Measurements from ENCODE around the gene CXCL3.
"Not testable (repeated sequence)": the region's sequence is repeated elsewhere in the genome, so short reads cannot be mapped to it uniquely, and the experiment has no call there.

Gene CXCL3

DNA sequence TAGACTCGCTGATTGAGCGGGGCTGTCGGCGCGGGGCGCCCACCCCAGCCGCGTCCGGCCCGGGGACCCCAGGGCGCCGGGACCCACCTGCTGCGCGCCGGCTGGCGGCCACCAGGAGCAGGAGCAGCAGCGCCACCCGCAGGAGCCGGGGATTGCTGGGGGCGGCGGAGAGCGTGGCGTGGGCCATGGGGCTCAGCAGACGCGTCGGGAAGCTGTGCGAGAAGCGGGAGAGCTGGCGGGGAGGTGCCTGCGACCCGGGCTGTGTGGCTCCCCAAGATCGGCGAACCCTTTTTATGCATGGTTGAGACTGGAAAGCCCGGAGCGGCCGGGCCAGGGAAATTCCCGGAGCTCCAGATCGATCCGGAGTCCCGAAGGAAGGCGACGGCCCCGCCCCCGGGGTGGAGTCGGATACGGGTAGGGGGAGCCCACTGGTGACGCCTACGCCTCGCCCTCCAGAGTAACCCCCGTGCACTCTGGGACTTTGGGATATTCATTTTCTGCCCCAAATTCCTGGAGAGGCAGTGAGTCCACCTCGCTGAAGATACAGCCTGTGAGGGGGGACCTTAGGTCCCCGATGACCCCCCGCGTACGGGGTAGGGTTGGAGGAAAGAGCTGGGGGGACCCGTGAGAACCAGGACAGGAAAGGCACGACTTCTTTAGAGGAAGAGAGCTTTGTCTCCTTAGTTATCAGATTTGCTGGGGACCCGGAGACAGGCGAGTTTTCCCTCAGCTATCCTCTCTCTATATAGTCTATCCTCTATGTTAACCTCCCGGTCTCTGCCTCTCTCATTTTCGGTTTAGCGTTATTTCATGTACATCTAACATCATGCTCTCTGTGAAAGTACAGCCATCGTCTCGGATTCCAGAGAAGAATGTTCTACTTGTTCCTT is at the start of gene CXCL3:
TSS of gene CXCL3 (minus strand) at position 265 of the 890 bp plus-strand sequence. CDS start at position 187, 78 bp downstream.
- no peaks in the 10 kb centered on the region for H3K27me3 ChIP-seq
- no peaks in the 10 kb centered on the region for H3K4me1 ChIP-seq
- H3K4me2 ChIP-seq, result no peak within 1 kb of the TSS
- H3K27ac ChIP-seq, result no peak within 1 kb of the TSS
- H3K9ac ChIP-seq, result no peak within 1 kb of the TSS
- H3K9me3 ChIP-seq, result peaks cover 9% of the 10 kb centered on the region
- H3K4me3 ChIP-seq, result no peak within 1 kb of the TSS
- no peaks in the 10 kb centered on the region for H4K20me1 ChIP-seq
- TF ChIP-seq Cebpa-rat (IDR thresholded peaks at IDR 0.05), result no peak
- H3K36me3 ChIP-seq, result no peaks in the 10 kb centered on the region

DNA sequence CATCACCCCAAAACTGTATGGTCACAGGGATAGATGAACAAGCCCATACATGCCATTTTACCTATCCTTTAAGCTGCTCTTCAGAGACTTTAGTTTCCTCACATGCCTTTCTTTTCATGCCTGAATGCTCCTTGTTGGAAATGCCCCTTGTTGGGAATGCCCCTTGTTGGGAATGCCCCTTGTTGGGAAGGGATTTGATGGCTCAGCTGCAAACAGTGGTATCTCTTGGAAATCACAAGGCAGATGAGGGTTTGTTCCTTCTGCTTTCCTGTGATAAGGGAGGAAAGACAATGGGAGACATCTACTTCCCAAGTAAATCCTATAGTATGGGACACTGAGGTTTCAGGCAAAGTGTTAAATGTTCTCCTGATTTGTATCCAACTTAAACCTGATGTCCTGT is 49.0 kb upstream of the CXCL3 start:
- Histone ChIP-seq H3K36me3 (no peaks in the 10 kb centered on the region), H3K27ac (no peak overlapping the region), H3K4me1 (no peaks in the 10 kb centered on the region), H3K4me3 (no peak overlapping the region), H3K4me2 (no peak overlapping the region), H3K27me3 (no peaks in the 10 kb centered on the region), H3K9me3 (no peaks in the 10 kb centered on the region), H3K9ac (no peak overlapping the region), H4K20me1 (no peaks in the 10 kb centered on the region)
- TF ChIP-seq Cebpa-rat (IDR thresholded peaks at IDR 0.05), result no peak

DNA sequence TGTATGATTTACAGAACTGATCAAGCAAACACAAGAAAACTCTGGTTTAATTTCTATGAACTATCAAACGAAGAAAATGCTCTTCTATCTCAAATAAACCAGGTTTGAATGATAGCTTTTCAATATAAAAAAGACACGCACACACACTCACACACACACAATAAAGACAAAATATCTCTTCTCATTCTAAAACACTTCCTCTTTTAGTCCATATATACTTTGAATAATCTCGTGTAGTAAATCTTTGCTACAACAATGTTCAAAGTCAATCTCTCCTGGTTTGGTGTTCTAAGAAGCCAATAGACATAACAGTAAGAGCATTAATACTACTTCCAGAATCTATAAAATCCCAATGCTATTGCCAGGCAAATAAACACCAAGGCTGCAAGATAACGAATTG is 47.2 kb upstream of the CXCL3 start:
- H3K4me1 ChIP-seq, result no peaks in the 10 kb centered on the region
- no peaks in the 10 kb centered on the region for H3K27me3 ChIP-seq
- no peak overlapping the region for H3K4me2 ChIP-seq
- no peak overlapping the region for H3K4me3 ChIP-seq
- no peaks in the 10 kb centered on the region for H4K20me1 ChIP-seq
- H3K9me3 ChIP-seq, result no peaks in the 10 kb centered on the region
- TF ChIP-seq Cebpa-rat (IDR thresholded peaks at IDR 0.05), result no peak
- H3K9ac ChIP-seq, result no peak overlapping the region
- no peak overlapping the region for H3K27ac ChIP-seq
- no peaks in the 10 kb centered on the region for H3K36me3 ChIP-seq

GRCh38 chr4:74084984-74085383 is 46.5 kb upstream of the CXCL3 start:
- H3K4me2 ChIP-seq, result no peak overlapping the region
- no peaks in the 10 kb centered on the region for H3K36me3 ChIP-seq
- no peak overlapping the region for H3K27ac ChIP-seq
- no peaks in the 10 kb centered on the region for H3K4me1 ChIP-seq
- H3K9me3 ChIP-seq, result no peaks in the 10 kb centered on the region
- no peak for TF ChIP-seq Cebpa-rat (IDR thresholded peaks at IDR 0.05)
- no peak overlapping the region for H3K4me3 ChIP-seq
- H3K27me3 ChIP-seq, result no peaks in the 10 kb centered on the region
- no peaks in the 10 kb centered on the region for H4K20me1 ChIP-seq
- no peak overlapping the region for H3K9ac ChIP-seq

DNA sequence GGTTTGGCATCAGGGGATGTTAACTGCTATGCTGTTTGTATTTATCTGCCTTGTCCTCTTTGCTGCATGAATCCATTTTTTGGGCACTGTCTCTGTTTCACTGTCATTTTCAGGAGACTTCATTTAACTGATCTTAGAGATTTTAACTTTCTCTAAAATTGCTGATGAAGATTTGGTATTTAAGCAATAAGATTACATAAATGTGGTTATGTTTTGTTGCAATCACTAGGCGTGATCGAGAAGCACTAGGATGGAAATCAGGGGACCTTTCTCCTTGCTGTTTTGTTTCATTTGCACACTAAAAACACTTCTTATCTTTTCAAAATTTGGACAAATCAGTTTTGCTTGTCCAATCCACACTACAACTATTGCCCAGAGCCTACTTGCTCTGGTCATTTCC is 45.1 kb upstream of the CXCL3 start:
- no peak overlapping the region for H3K9ac ChIP-seq
- no peak for TF ChIP-seq Cebpa-rat (IDR thresholded peaks at IDR 0.05)
- H3K9me3 ChIP-seq, result no peaks in the 10 kb centered on the region
- H3K4me1 ChIP-seq, result no peaks in the 10 kb centered on the region
- no peaks in the 10 kb centered on the region for H3K36me3 ChIP-seq
- H4K20me1 ChIP-seq, result no peaks in the 10 kb centered on the region
- H3K4me2 ChIP-seq, result no peak overlapping the region
- H3K27me3 ChIP-seq, result no peaks in the 10 kb centered on the region
- H3K27ac ChIP-seq, result no peak overlapping the region
- no peak overlapping the region for H3K4me3 ChIP-seq

GRCh38 chr4:74081035-74081434 is 42.5 kb upstream of the CXCL3 start:
- Histone ChIP-seq H3K27ac (no peak overlapping the region), H3K36me3 (no peaks in the 10 kb centered on the region), H3K4me3 (no peak overlapping the region), H4K20me1 (no peaks in the 10 kb centered on the region), H3K9me3 (no peaks in the 10 kb centered on the region), H3K27me3 (no peaks in the 10 kb centered on the region), H3K4me1 (no peaks in the 10 kb centered on the region), H3K9ac (no peak overlapping the region), H3K4me2 (no peak overlapping the region)
- no peak for TF ChIP-seq Cebpa-rat (IDR thresholded peaks at IDR 0.05)

GRCh38 chr4:74080351-74080750 is 41.9 kb upstream of the CXCL3 start:
- H3K27me3 ChIP-seq, H4K20me1 ChIP-seq, H3K36me3 ChIP-seq, H3K4me3 ChIP-seq, H3K27ac ChIP-seq, H3K9ac ChIP-seq, H3K4me2 ChIP-seq, H3K9me3 ChIP-seq, H3K4me1 ChIP-seq: not testable (repeated sequence)

DNA sequence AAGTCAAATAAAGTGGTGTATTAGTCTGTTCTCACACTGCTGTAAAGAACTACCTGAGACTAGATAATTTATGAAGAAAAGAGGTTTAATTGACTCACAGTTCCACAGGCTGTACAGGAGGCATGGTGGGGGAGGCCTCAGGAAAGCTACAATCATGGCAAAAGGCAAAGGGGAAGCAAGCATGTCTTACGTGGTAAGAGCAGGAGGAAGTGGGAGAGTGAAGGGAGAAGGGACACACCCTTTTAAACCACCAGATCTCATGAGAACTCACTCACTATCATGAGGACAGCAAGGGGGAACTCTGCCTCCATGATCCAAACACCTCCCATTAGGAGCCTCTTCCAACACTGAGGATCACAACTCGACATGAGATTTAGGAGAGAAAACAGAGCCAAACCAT is 40.5 kb upstream of the CXCL3 start:
- H3K9me3 ChIP-seq, H3K4me1 ChIP-seq, H3K4me2 ChIP-seq, H3K36me3 ChIP-seq, H3K4me3 ChIP-seq, H3K27ac ChIP-seq, H3K9ac ChIP-seq, H3K27me3 ChIP-seq, H4K20me1 ChIP-seq: not testable (repeated sequence)

GRCh38 chr4:74073358-74073757 is 34.9 kb upstream of the CXCL3 start:
- Histone ChIP-seq H3K4me2 (no peak overlapping the region), H3K27ac (no peak overlapping the region), H4K20me1 (no peaks in the 10 kb centered on the region), H3K4me3 (no peak overlapping the region), H3K9ac (no peak overlapping the region), H3K36me3 (no peaks in the 10 kb centered on the region), H3K4me1 (no peaks in the 10 kb centered on the region), H3K9me3 (peaks cover 8% of the 10 kb centered on the region), H3K27me3 (no peaks in the 10 kb centered on the region)
- TF ChIP-seq Cebpa-rat (IDR thresholded peaks at IDR 0.05), result no peak

GRCh38 chr4:74072739-74073138 is 34.2 kb upstream of the CXCL3 start:
- Histone ChIP-seq H3K27ac (no peak overlapping the region), H3K9ac (no peak overlapping the region), H3K4me1 (no peaks in the 10 kb centered on the region), H3K27me3 (no peaks in the 10 kb centered on the region), H3K36me3 (no peaks in the 10 kb centered on the region), H3K9me3 (peaks cover 8% of the 10 kb centered on the region), H3K4me3 (no peak overlapping the region), H3K4me2 (no peak overlapping the region), H4K20me1 (no peaks in the 10 kb centered on the region)
- TF ChIP-seq Cebpa-rat (IDR thresholded peaks at IDR 0.05), result no peak

- H3K36me3 ChIP-seq, result no peaks in the 10 kb centered on the region
- H3K27ac ChIP-seq, result no peak overlapping the region
- no peak overlapping the region for H3K4me3 ChIP-seq
- H3K4me2 ChIP-seq, result no peak overlapping the region
- no peaks in the 10 kb centered on the region for H3K4me1 ChIP-seq
- peaks cover 8% of the 10 kb centered on the region for H3K9me3 ChIP-seq
- no peaks in the 10 kb centered on the region for H3K27me3 ChIP-seq
- no peak for TF ChIP-seq Cebpa-rat (IDR thresholded peaks at IDR 0.05)
- H3K9ac ChIP-seq, result no peak overlapping the region
- H4K20me1 ChIP-seq, result no peaks in the 10 kb centered on the region
Observed at GRCh38 chr4:74067586-74067985, 29.1 kb upstream of the CXCL3 start.
